ENCODE data around the gene TLE6. TPM values are rescaled to one million over a fixed set of nuclear protein-coding genes. Genes with fewer than 3 reads are reported as not detected.
A peak's percentile ranks its signal among the peaks of the same experiment; 100 is the strongest.

Gene TLE6
- total RNA-seq, 1 donor from 2014 or later = 0.93 TPM

DNA sequence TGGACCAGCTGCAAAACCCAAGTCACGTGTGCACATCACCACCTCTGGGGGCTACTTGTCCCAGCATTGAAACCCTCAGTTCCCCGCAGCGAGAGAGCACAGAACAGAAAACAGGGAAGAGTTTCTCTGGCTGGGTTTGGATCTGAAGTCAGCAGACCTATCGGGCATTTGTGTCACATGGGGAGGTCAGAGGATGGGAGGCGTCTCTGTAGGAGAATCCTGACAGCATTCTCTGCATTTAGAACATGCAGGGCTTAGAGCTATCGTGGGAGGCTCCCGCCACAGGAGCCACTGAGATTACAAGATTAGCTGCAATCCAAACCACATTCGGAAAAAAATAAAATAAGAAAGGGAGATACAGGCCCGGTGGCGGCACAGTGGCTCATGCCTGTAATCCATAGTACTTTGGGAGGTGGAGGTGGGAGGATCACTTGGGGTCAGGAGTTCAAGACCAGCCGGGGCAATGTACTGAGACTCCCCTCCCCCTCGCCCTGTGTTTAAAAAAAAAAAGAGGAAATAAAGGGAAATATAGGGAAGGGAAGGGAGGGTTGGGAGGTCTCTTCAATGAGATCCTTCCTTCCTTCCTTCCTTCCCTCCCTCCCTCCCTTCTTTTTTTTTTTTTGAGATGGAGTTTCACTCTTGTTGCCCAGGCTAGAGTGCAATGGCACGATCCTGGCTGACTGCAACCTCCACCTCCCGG, 2.9 kb upstream of the TLE6 start:
- peaks cover 27% of the 10 kb centered on the region for H3K4me1 Mint-ChIP-seq
- H3K36me3 Mint-ChIP-seq (ENCODE audit: low read depth) = no peaks in the 10 kb centered on the region
- intact Hi-C loops (cut with micrococcal nuclease) = loop anchor here (5.0 kb wide), 1 partner anchor 203 kb away; the partner anchor contains the start of gene S1PR4
- H3K27ac Mint-ChIP-seq = no peak overlapping the region
- no peak for DNase-seq
- H3K27me3 Mint-ChIP-seq = peaks cover 6% of the 10 kb centered on the region
- CTCF ChIA-PET = interaction anchor here (1.3 kb wide), 1 partner anchor 11 kb away, joined by 3 read pairs; no protein-coding TSS in a partner anchor
- no peak for ATAC-seq (ENCODE audit: low read depth)
- POLR2A ChIA-PET = no interaction called here
- H3K4me3 Mint-ChIP-seq = peak overlapping the region; percentile 41
- no peaks in the 10 kb centered on the region for H3K9me3 Mint-ChIP-seq
- TF ChIP-seq CTCF (IDR thresholded peaks at IDR 0.05) = no peak

GRCh38 chr19:2976609-2977000, 759 bp upstream of the TLE6 start:
- no peaks in the 10 kb centered on the region for H3K36me3 Mint-ChIP-seq (ENCODE audit: low read depth)
- ChIA-PET CTCF (interaction anchor here (1.0 to 1.8 kb wide), 2 partner anchors 14 to 26 kb away, joined by 3 to 5 read pairs; no protein-coding TSS in a partner anchor), POLR2A (interaction anchor here (0.7 to 2.7 kb wide), 5 partner anchors 10 to 141 kb away, joined by 3 to 23 read pairs (median 4); no protein-coding TSS in a partner anchor)
- no peak for DNase-seq
- H3K27ac Mint-ChIP-seq = peak overlapping the region; percentile 81
- H3K9me3 Mint-ChIP-seq = no peaks in the 10 kb centered on the region
- H3K4me1 Mint-ChIP-seq = peaks cover 20% of the 10 kb centered on the region
- no peak for TF ChIP-seq CTCF (IDR thresholded peaks at IDR 0.05)
- peaks cover 6% of the 10 kb centered on the region for H3K27me3 Mint-ChIP-seq
- intact Hi-C loops (cut with micrococcal nuclease) = loop anchor here (2.0 to 5.0 kb wide), 2 partner anchors 58 to 201 kb away; partner anchors contain the start of gene S1PR4
- H3K4me3 Mint-ChIP-seq = peak overlapping the region; percentile 91
- no peak for ATAC-seq (ENCODE audit: low read depth)

DNA sequence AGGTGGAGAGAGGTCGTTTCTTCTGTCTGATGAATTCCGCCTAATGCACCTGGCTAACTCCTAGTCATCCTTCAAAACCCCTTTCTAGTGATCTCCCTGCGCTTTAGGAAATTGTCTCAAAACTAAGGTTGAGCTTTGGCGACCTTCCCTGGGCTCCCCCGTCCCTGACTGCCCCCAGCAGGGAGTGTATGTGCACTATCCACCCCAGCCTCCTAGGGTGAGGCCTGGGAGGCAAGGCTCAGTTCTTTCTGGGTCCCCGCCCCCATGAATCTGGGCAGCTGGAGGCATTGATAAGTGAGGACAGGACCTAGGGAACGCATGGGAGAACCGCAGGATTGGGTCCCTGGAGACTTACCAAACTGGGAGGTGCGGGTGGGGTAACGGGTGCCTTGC, 378 bp downstream of the TLE6 start:
- Mint-ChIP-seq H3K27ac (no peak overlapping the region), H3K4me3 (peak overlapping the region; percentile 53), H3K4me1 (peaks cover 22% of the 10 kb centered on the region), H3K9me3 (no peaks in the 10 kb centered on the region), H3K27me3 (peaks cover 7% of the 10 kb centered on the region), H3K36me3 (ENCODE audit: low read depth) (no peaks in the 10 kb centered on the region)
- ChIA-PET CTCF (interaction anchor here (0.7 to 1.0 kb wide), 2 partner anchors 27 to 232 kb away, joined by 3 read pairs; no protein-coding TSS in a partner anchor), POLR2A (interaction anchor here (0.8 to 2.7 kb wide), 5 partner anchors 11 to 83 kb away, joined by 3 to 23 read pairs (median 4); partner anchors contain the start of gene ZNF57)
- no peak for ATAC-seq (ENCODE audit: low read depth)
- no peak for DNase-seq
- intact Hi-C loops (cut with micrococcal nuclease) = loop anchor here (1.0 to 5.0 kb wide), 3 partner anchors 27 to 200 kb away; partner anchors contain the start of gene S1PR4
- no peak for TF ChIP-seq CTCF (IDR thresholded peaks at IDR 0.05)

- peaks cover 26% of the 10 kb centered on the region for H3K4me1 Mint-ChIP-seq
- intact Hi-C loops (cut with micrococcal nuclease) = loop anchor here (5.0 kb wide), 1 partner anchor 199 kb away; the partner anchor contains the start of gene S1PR4
- ChIA-PET CTCF (interaction anchor here (0.7 kb wide), 1 partner anchor 232 kb away, joined by 3 read pairs; no protein-coding TSS in a partner anchor), POLR2A (interaction anchor here (1.4 to 2.3 kb wide), 2 partner anchors 28 to 82 kb away, joined by 3 to 8 read pairs; no protein-coding TSS in a partner anchor)
- no peaks in the 10 kb centered on the region for H3K9me3 Mint-ChIP-seq
- DNase-seq = no peak
- no peak overlapping the region for H3K27ac Mint-ChIP-seq
- peaks cover 9% of the 10 kb centered on the region for H3K27me3 Mint-ChIP-seq
- H3K36me3 Mint-ChIP-seq (ENCODE audit: low read depth) = no peaks in the 10 kb centered on the region
- ATAC-seq (ENCODE audit: low read depth) = no peak
- TF ChIP-seq CTCF (IDR thresholded peaks at IDR 0.05) = no peak
- H3K4me3 Mint-ChIP-seq = no peak overlapping the region
Measured at GRCh38 chr19:2978166-2978767, 903 bp downstream of the TLE6 start.

GRCh38 chr19:2978772-2979171, 1.4 kb downstream of the TLE6 start:
- intact Hi-C loops (cut with micrococcal nuclease) = loop anchor here (5.0 kb wide), 1 partner anchor 199 kb away; the partner anchor contains the start of gene S1PR4
- H3K36me3 Mint-ChIP-seq (ENCODE audit: low read depth) = no peaks in the 10 kb centered on the region
- CTCF ChIA-PET = no interaction called here

More at GRCh38 chr19:2978772-2979171, 1.4 kb downstream of the TLE6 start:
- ATAC-seq (ENCODE audit: low read depth) (no peak), DNase-seq (no peak)
- peaks cover 13% of the 10 kb centered on the region for H3K27me3 Mint-ChIP-seq
- H3K9me3 Mint-ChIP-seq = no peaks in the 10 kb centered on the region
- POLR2A ChIA-PET = no interaction called here
- no peak for TF ChIP-seq CTCF (IDR thresholded peaks at IDR 0.05)
- no peak overlapping the region for H3K4me3 Mint-ChIP-seq
- no peak overlapping the region for H3K27ac Mint-ChIP-seq
- H3K4me1 Mint-ChIP-seq = peaks cover 30% of the 10 kb centered on the region
